Activated gamma-delta T cell treated with anti-CD3 and anti-CD28 coated beads, Interleukin-2, amount 50 U/mL, for 16 hours (primary cell): ENCODE results near the gene DLG1.

Experiments used
- DNase-seq: peaks from one replicate; pipeline ENCODE4 v3.0.0-alpha.2; 2020; ENCODE audit warnings: low read depth

Gene DLG1

DNA sequence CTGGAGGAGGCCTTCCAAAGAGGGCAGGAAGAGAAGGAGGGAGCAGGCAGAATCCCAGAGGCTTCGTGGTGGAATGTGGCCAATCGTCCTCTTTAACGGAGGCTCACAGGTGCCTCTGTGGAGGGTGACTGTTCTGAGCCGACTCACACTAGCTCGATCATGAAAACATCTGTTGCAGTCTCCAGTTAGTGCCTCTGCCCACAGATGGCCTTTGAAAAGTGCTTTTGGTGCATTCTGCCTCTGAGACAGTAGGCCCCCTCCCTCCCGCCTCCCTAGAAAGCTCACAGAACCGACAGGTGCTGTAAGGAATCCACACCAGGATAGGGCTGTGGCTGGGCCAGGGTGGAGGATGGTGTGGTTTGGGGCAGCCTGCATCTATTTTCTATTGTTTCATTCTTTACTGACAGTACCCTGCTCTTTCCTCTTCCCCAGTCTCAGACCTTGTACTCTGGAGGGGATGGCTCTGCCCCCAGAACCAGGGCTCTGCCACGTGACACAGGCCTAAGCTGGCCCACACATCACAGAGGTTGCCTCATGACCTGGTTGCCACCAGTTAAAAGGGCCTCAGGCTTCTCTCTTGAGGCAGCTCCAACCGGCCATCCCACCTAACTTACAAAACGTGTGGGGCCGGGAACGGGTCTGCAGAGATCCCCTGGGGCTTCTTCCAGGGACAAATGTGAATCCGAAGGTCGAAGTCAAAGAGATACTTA, 302.6 kb downstream of the DLG1 start:
- no peak for DNase-seq

DNA sequence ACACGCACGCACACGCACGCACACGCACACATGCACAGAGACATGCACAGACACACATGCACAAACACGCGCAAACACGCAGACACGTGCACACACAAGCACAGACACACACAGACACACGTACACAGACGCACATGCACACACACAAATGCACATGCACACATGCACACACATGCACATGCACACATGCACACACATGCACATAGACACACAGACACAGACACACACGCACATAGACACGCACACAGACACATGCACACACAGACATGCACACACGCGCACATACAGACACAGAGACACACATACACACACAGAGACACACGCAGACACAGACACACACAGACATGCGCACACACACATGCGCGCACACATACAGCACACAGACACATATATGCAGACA, 303.4 kb downstream of the DLG1 start:
- no peak for DNase-seq

GRCh38 chr3:196994056-196994455, 304.4 kb downstream of the DLG1 start:
- no peak for DNase-seq
